ENCODE results near the gene TFR2.

The TFR2 gene

DNA sequence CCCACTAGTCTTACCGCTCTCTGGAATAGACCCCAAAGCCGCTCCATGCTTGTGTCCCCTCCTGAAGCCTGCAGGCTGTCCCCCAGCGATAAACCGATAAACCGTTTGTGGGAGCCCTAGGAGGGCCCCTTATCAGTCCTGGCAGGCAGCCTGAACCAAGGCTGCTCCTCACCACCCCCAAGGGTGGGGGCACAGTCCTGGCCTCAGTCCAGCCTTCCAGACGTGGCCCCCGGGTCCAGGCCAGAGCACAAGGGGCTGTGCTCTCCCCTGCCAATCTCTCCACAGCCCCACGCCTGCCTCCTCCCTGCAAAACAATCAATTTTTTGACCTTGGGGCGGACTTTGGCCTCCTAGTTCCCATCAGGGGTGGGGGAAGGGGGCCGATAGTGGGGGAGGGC, at the start of gene TFR2:
TFR2 (minus strand) TSS at position 90 of the 397 bp plus-strand sequence; CDS start at position 47, 43 bp downstream.
- no peak for DNase-seq

DNA sequence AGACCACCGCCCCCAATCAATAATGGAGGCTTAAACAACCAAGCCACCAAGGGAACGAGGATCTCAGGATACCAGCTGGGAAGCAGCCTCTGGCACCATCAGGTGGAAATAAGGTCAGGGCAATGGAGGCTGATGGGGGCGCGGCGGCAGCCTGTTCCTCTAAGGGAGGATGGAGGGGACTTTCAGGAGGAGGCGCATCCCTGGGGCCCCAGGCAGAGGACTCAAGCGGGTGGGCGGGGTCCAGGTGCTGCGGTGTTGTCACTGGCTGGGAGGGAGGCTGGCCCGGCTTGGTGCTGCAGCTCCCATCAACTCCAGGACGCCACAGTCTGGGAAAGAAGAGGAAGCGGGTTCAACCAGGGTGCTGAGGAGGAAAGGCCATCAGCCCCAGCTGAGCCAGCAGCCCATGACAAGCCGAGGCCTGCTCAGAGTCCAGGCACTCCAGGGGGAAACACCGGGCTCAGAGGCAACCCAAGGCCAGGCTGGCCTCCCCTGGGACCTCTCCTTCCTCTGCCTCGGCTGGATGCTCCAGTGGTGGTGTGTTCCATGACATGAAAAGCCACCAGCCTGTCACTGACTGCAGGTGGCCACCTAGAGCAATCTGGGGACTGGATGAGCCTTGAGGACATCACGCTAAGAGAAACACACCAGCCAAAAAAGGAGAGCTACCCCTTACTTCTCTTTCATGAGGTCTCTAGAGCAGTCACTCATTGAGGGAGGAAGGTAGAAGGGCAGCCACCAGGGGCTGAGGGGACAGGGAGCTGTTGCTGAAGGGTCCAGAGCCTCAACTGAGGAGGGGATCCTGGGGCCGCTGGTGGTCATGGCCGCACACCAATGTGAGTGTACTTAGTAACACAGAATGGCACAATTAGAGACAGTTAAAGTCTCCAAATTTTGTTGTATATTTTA, 48.1 kb upstream of the TFR2 start:
- DNase-seq: no peak

DNA sequence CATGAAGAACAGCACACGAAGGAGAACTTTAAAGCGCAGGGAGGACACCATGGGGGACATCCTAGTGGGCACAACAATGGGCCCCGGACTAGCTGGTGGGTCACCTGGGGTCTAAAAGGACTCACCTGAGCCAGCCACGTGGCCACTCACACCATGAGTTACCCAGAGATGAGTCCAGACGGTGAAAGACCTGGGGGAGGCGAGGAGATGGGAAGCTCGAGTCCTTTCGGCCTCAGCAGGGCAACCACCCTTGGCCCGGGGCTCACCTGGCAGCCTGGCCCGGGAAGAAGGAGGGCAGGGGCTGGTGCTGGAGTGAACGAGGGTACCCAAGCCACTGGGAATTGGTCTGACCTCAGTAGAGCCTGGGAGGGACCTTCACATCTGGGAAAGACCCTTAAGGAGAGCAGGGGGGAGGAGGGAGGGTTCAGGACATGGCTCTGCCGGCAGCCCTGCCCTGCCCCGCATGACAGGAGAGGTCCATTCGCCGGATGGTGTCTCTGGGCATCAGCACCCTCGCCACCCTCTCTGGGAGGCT, 47.0 kb upstream of the TFR2 start:
- DNase-seq: no peak

DNA sequence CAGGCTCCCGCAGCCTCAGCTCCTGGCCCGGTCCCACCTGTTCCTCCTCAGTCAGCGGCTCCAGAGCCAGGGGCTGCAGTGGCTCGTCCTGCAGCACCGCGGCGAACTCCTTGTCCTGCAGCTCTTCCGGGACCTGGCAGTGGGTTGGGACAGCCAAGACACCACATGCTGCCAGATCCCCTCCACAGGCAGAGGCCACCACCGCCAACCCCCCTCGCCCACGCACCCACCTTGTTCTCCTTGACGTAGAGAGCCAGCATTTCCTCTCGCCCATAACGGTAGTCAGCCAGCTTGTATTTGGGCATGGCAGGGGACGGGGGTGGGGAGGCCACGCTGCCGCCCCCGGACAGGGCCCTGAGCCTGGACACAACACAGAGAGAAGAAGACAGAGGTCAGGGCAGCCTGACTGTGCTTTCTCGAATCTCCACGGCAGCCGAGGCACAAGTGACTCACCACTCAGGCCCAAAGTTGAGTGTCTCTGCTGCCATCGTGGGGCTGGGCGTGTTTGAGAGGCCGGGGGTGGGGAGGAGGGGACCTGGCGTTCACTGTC, 46.5 kb upstream of the TFR2 start:
- no peak for DNase-seq

DNA sequence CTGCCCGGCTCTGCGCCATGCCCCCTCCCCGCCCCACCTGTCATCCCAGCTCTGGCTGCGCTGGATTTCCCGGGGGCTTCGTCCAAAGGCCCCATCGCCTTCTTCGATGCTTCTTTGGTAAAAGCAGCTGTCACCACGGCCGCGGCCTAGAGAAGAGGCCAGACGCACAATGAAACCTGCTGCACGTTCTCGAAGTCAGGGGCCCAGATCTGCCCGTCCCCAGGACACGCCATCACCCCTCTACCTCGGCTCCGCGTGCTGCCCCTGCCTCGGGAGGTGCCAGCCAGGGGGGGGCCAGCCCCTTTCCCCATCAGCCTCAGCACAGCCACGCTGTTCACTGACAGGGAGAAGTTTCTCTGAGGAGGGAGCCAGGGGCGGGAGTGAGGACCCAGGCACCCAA, 45.9 kb upstream of the TFR2 start:
- DNase-seq: no peak

DNA sequence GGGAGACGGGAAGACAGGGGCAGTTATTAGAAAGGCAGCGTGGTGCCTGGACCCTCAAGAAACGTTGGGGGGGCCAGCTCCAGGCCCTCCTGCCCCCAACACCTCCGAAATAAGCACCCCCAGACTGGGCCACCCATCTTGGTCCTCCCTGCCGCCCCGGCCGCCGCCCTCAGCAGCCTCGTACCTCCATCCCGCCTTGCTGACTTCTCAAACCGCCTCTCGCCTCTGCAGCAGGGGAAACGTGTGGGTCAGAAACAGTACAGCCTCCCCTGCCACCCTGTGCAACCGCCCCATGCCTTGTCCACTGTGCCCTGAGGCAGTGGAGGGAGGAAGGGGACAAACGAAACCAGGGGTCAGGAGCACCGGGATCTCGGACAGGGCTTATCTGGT, 45.5 kb upstream of the TFR2 start:
- DNase-seq: no peak

DNA sequence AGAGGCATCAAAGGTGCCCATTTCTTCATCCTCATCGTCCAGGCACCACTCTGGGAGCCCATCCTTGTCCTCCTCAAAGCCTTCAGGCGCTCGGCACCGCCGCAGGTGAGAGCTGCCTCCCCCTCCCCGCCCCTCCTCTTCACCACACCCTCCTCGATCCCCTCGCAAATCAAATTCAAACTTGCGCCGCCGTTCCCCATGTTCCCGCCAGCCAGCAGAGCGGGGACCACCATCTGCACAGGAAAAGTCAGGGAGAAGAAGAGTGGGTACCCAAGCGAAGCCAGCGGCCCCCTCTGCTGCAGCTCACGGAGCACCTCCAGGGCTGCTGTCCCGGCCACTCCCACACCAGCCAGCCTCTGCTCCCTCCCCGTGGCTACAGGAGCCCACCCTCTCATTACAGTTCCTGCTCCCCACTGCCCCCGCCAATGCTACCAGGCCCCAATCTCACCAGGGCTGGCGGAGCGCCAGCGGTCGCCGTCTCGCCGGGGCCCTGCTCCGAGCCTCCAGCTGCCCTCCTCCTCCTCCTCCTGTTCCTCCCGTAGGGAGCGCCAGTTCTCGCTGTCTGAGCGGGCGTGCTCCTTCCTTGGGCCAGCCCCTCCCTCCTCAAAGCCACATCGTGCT, 45.0 kb upstream of the TFR2 start:
- DNase-seq: no peak

DNA sequence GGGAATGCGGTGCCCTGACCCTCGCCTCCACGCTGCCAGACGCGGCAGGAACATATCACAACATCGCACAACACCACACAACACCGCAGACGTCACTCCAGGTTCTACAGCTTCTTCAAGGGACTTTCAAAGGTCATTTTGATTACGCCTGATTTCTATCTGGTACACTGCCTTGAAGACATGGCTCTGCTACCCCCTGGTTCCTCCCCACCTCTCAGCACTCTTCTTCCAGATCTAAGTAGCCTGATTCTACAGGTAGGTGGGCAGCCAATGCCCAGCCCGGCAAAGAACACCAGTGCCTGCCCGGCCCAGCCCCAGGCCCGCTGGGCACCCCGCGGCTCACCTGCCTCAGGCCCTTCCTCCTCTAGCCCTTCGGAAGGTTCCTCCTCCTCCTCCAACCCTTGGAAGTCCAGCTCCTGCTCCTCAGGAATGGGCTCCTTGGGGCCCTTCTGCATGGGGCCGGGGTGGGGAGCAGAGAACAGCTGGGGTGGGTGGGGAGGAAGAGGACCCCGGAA, 44.3 kb upstream of the TFR2 start:
- no peak for DNase-seq

DNA sequence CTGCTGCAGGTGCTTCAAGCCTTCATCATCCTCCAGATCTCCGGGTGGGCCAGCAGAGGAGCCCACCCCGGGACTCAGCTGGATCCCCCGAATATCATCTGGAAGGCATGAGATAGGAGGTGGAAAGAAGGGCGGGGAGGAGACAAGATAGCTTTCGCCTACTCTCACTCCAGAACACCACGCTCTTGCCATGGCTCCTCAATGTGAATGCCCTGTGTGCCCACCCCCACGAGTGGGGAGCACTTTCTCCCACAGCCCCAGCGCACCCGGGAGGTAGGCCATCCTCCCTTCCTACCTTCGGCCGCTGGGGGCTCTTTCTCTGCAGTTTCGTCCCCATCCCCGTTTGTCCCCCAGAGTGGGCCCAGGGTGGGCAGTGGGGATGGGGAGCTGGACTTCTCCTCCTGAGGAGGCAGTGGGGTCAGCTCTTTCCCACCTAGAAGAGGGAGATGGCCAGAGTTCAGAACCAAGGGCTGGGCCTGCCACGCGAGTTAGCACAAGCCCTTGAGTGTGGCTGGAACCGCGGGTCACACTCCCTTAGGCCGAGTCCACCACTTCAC, 43.8 kb upstream of the TFR2 start:
- no peak for DNase-seq

DNA sequence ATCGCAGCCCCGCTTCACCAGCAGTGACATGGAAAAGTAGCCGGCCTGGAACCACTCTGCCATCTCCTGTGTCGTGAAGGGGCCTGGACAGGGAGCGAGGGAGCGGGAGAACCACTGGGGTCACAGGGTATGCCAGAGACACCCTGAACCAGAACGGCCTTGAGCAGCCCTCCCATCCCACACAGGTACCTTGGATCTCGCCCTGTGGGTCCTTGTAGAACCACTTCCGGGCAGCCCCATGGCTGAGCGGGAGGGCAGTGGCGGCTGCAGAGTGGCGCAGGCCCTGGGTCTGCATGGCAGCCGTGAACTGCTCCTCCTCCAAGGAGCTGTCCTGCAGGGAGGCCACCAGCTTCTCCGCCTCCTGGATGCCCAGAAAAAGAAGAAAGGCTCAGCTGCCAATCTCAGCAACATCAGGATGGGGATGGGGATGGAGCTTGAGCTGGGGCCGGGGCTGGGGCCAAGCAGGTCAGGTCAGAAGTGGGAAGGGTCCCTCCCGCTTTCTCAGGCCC, 43.2 kb upstream of the TFR2 start:
- no peak for DNase-seq

DNA sequence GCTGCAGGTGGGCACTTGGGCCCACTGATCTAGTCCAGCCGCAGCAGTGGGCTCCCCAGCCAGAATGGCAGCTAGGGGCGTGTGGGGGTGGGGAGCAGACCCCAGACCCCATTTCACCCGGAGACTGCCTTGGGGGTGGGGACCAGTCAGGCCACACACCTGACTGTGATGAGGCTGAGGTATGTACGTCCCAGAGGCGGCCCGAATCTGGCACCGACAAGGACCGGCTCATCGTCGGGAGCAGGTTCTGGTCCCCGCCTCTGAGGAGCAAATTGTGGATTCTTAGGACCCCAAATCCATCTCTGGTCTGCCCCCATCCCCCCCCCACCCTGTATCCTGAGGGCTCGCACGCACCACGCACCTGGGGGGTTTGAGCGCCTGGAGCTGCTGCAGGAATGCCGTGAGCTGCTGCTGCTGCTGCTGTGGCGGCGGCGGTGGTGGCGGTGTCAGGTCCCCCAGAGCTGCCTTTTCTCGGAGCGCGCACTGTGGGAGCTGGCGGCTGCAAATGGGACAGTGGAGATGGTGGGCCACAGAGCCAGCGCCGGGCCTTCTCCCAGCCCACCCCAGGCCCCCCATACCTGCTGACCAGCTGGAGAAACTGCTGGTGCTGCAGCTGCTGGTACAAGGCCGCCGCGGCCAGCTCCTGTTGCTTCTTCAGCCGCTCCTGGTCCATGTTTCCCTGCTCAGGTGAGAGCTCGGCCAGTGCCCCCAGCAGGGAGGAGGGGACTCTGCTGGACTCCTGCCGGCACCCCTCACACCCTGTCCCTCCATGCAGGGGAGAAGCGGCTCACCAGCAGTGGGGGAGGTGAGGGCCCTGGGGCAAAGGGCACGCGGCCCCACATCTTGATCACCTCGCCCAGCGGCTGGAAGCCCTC, 42.5 kb upstream of the TFR2 start:
- DNase-seq: no peak

DNA sequence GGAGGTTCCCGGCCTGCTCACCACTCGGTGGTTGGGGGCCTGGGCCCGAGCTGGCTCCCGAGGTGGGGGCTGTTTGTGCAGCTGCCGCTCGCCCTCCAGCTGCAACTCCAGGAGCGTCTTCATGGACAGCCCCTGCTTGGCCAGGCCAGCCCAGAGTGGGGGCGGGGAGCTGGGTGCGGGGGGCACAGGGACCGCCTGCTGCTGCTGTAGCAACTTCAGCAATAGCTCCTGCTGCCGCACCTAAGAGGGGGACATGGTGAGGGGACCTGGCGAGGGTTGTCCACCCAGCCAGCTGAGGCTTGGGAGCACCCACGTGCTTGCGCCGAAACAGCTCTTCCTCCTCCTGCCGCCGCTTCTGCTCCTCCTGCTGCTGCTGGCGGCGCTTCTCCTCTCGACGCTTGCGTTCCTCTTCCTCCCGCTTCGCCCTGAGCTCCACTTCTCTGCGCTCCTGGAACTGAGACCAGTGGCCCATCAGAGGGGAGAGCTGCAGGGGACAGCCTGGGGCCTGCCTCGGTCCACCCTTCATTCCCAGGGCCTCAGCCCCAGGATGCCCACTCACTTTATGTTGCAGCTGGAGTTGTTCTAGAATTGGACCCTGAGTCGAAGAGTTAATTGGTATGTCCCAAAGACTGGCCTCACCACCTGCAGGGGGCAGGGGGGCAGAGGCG, 41.8 kb upstream of the TFR2 start:
- DNase-seq: no peak

DNA sequence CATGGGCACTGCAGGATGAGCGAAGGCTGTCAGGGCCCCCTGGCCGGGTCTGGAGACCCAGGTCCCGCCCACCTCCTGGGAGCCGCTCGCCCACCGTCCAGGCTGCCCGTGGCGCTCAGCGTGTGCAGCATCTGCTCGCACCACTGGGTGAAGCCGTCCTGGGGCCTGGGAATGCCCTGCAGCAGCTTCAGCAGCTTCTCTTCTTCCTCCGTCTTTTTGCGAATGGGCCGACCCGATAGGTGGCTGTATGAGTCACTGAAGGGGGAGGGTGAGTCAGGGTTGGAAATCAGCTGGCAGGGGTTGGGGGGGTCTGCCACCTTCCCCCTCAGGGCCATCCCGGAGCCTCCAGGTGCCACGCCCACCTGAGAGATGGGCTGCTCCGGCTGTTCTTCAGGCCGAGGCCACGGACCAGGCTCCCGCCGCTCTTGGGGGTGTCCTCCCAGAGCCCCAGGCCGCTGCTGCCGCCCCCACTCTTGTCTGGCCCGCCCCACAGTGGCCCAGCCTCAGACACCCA, 40.9 kb upstream of the TFR2 start:
- DNase-seq: no peak

DNA sequence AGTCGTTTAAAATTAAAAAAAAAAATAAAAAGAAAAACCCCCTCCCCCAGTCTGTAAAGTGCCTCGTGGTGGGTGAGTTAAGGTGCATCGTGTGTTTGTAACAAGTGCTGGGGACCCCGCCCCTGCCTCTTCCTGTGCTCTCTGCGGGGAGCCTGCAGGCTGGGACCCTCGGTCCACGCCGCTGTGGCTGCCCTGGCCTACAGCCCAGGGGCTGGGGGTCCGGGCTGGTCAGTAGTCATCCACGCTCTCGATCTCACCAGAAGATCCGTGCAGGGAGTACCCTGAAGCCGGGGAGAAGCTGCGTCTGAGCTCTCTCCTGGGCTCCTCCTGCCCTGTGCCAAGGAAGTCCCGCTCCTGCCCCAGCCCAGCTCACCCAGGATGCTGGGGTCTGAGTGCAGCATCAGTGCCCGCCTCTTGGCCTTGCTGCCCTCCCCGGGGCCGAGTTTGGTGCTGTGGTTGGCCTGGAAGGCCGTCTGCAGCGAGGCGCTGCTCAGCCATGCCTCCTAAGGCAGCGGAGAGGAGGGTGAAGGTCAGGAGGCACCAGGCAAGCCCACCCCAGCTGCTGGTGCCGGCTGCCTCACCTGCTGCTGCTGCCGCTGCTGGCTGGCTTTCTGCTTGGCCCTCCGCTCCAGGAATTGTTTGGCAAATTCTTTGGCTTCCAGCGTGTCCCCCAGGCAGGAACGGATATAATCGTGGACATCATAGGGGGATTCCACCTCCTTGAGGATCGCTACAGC, 40.3 kb upstream of the TFR2 start:
- DNase-seq: no peak

DNA sequence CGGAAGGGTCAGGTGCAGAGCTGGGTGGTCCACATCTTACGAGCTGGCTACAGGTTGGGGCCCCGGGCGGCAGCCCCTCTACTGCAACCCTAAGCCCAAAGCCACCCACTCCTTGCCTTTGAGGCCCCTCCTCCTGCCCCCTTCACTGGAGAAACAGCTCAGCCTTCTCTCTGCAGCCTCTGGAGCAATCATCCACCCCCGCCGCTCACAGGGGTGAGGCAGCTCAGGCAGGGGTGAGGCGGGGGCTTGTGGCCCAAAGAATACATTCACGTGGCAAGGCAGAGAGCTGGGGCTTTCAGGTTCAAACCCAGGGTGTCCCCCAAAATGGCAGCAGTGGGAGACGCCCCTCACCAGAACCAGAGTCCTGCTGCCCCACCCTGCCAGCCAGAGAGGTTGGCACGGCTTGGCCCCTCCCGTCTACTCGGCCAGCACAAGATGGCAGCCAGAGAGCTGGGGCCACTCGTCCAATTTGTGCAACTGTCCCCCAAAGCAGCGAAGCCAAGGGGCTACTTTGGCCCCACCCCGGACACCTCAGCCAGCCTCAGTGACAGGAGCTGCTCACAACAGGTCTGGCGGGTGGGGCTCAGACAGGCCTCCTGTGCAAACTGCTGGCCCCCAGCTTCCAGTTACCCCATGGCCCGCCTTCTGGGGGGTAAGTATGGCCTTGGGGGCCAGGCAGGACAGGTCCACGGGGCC, 39.4 kb upstream of the TFR2 start:
- no peak for DNase-seq

DNA sequence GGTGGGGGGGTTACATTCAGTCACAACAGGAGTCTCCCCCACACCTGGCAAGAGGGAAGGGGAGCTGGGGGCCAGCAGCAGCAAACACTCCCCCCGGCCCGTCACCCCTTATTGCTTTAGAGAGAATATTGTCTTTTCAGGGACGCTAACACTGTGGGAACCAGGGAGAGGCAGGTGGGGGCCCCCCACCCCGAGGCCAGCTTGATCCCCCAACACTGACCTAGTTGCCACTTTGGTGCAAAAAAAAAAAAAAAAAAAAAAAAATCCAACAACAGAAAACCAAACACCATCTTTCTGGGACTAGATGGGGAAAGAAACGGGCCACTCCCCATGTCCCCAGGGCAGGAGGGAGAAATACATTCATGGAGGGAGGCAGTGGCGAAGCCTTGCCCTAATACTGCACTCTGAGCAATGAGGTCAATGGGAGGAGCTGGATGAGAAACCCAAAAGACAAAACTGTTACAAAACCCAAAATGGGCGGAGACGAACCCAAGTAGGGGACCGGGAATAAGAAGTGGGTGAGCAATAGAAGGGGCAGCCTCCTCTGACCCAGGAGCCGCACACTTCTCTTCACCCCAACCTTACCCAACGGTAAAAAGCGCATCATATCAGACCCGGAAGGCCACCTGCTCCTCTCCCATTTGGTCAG, 38.7 kb upstream of the TFR2 start:
- DNase-seq: peak in 1 of 2 experiments; percentile 12

DNA sequence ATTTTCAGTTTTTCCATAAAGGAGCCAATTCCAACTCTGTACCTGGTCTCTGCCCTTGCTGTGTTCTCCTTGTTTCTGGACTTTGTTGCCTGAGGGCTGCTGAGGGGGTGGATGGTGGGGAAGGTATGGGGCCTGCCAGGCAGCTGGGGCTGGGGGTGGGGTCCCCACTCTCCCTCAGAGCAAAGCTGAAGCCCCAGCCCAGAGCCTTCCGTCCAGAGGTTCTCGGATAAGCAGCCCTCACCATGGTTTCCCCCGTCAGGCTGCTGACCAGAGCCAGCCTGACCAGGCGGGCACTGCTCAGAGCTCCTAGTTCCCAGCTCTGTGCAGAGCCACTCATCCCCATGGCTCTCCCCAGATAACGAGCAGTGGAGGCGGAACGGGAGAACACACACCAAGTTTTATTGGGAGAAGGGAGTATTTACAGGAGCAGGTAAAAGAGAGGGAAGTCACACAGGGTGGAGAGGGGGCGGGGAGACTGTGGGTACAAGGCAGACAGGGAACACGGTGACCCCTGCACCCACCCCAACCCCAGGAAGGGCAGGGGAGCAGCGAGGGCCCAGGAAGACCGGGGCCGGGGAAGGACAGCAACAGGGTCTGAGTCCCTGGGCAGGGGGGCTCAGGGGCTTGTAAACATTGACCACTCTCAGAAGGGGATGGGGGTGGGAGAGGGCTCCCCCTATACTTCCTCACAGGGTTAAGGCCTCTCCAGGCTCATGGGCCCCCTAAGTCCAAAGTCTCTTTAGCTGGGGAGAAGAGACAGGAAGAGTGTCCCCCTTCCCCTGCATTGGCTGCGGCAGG, 38.0 kb upstream of the TFR2 start:
- no peak for DNase-seq

DNA sequence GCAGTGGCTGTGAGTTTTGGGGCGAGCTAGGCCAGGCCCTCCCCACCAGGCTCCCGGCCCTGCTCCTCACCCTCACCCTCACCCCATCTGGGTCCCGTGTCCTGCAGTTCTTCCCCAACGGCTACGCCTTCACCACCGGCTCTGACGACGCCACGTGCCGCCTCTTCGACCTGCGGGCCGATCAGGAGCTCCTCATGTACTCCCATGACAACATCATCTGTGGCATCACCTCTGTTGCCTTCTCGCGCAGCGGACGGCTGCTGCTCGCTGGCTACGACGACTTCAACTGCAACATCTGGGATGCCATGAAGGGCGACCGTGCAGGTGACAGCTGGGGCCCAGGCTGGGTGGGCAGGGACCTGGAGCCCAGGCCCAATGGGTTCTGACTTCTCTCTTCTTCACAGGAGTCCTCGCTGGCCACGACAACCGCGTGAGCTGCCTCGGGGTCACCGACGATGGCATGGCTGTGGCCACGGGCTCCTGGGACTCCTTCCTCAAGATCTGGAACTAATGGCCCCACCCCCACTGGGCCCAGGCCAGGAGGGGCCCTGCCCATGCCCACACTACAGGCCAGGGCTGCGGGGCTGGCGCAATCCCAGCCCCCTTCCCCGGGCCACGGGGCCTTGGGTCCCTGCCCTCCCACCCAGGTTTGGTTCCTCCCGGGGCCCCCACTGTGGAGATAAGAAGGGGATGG, 37.1 kb upstream of the TFR2 start:
- no peak for DNase-seq

All from SW 1271 (cell line).